Posterior vena cava (tissue), 2 donors: ENCODE measurements around the gene PDZD8. TPM values are rescaled to one million over a fixed set of nuclear protein-coding genes. Genes with fewer than 3 reads are reported as not detected.
"Not testable (repeated sequence)": the region's sequence is repeated elsewhere in the genome, so short reads cannot be mapped to it uniquely, and the experiment has no call there.

Experiments
- DNase-seq: peaks from one replicate; pipeline ENCODE4 v3.0.0-alpha.2; 2020; ENCODE audit warnings: low spot score
- intact Hi-C, 2 donors: fragments of 100-400 bp; cut with DNase I; formaldehyde crosslinking; loops; one replicate each; pipeline versions ENCODE4 v1.14.1 to v1.14.2; 2022 to 2023
- total RNA-seq, 2 donors: library from RNA; stranded (reverse); fragmentation: NEBNext Ultra II Directional; extraction: Animal tissue kit (Norgen Biotek cat#: 25700); gene quantifications; one replicate each; pipeline ENCODE4 v1.2.1, GENCODE V29; 2021
- donor health status: DM: yes; HTN: yes; CAD: no.
- donor health status: DM: yes; HTN: yes; CAD: no.

The PDZD8 gene
- total RNA-seq, 2 donors from 2014 or later = 29.2 to 35.7 TPM

GRCh38 chr10:117241541-117242462, 133.4 kb downstream of the PDZD8 start:
- intact Hi-C loops = no loop called here

DNA sequence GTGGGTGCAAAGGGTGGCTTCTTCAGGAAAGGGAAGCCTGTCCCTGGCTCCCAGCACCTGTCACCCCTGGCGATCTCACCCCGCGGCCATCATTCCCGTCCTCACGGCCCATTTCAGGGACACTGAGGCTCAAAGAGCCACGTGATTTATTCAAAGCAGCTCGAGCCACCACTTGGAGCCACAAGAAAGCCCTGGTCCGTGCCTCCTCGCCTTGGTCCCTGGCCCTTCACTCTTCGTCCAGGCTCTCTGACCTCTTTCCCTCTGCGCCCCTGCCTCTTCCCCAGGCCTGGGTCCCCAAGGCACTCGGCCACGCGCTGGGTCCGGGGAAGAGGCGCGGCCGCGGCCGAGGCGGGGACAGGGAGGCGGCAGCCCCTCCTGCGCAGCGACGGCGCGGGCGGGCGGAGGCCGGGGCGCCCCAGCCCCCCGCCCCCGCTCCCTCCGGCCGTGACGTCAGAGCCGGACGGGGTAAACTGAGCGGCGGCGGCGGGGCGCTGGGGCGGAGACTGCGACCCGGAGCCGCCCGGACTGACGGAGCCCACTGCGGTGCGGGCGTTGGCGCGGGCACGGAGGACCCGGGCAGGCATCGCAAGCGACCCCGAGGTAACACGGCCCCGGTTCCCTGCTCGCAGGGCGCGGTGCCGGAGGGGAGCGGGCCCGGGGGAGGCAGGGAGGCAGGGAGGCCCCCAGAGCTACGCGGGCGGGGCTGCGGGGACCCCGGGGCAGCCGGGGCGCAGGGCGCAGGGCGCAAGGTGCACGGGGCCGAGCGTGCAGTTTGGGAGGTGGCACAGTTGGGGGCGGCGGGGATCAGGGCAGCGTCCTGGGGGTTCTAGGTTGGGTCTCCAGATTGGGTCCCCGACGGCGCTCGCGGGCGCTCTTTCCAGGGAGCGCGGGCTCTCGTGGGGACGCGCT, 134.4 kb downstream of the PDZD8 start, which contains the start of gene SLC18A2:
Gene SLC18A2 (plus strand): TSS at position 494 of the 909 bp plus-strand sequence. CDS start 580 bp downstream, outside the sequence.
- no peak for DNase-seq
- intact Hi-C loops = no loop called here

More at GRCh38 chr10:117241541-117242462, 133.4 kb downstream of the PDZD8 start:
- DNase-seq = no peak

- DNase-seq = no peak
- intact Hi-C loops = no loop called here
Measured at GRCh38 chr10:117239721-117240620, 135.3 kb downstream of the PDZD8 start.

GRCh38 chr10:117239051-117239450, 136.2 kb downstream of the PDZD8 start:
- no peak for DNase-seq

GRCh38 chr10:117237401-117237991, 137.7 kb downstream of the PDZD8 start:
- intact Hi-C loops = no loop called here
- DNase-seq = no peak

More at GRCh38 chr10:117239051-117239450, 136.2 kb downstream of the PDZD8 start:
- intact Hi-C loops = no loop called here

DNA sequence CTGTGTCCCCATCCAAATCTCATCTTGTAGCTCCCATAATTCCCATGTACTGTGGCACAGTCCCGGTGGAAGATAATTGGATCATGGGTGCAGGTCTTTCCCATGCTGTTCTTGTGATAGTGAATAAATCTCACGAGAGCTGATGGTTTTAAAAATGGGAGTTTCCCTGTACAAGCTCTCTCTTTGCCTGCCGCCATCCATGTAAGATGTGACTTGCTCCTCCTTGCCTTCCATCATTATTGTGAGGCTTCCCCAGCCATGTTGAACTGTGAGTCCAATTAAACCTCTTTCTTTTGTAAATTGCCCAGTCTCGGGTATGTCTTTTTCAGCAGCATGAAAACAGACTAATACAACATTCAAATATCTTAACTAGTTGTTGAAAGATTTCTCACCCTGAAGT, 145.1 kb downstream of the PDZD8 start:
- DNase-seq, intact Hi-C loops: not testable (repeated sequence)

DNA sequence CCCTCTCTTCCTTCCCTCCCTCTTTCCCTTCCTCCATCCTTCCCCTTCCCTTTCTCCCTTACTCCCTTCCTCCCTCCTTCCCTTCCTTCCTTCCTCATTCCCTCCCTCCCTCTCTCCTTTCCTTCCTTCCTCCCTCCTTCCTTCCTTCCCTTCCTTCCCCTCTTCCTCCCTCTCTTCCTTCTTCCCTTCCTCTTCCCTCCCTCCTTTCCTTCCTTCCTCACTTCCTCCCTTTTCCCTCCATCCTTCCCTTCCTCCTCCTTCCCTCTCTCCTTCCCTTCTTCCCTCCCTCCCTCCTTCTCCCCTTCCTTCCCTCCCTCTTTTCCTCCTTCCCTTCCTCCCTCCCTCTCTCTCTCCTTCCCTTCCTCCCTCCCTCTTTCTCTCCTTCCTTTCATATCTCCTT, 147.0 kb downstream of the PDZD8 start:
- DNase-seq = no peak
- intact Hi-C loops = no loop called here

Other genes with a start within 250 kb of the PDZD8 start
- not detected for gene VAX1, start 237.2 kb downstream of the PDZD8 start, total RNA-seq
- gene KCNK18, start 178.0 kb downstream of the PDZD8 start, total RNA-seq = not detected
- 1 to 10 TPM in 1 of 2 donors, under 1 TPM in 1; 0.81 to 2.7 TPM for gene SLC18A2, start 134.3 kb downstream of the PDZD8 start, total RNA-seq
- gene EMX2, start 167.3 kb upstream of the PDZD8 start, total RNA-seq = 1 to 10 TPM; 2.5 to 3.6 TPM